Transverse colon (tissue), 4 donors: ENCODE results near the gene FAM43A.
A peak's percentile ranks its signal among the peaks of the same experiment; 100 is the strongest.

Experiments used
- EP300 ChIP-seq: sonication (generic); formaldehyde crosslinking; IDR thresholded peaks from one replicate; pipeline ENCODE4 v1.6.1; 2017; ENCODE audit warnings: antibody characterized with exemption, low read depth
- POLR2A ChIP-seq: fragments of 450-650 bp; IDR thresholded peaks from one replicate; pipeline ENCODE4 v1.6.1; 2016; ENCODE audit warnings: antibody characterized with exemption, mild to moderate bottlenecking, moderate library complexity
- POLR2AphosphoS5 ChIP-seq, 3 donors: sonication (generic); formaldehyde crosslinking; IDR thresholded peaks; one replicate each; pipeline ENCODE4 v1.6.1; 2016; ENCODE audit warnings: antibody characterized with exemption in 3 of 3
- TF ChIP-seq, protein P1 (sequence below), 5 experiments: fragments of 200-600 bp in 3 of 5; fragments of 450-650 bp in 2 of 5; sonication (generic) in 3 of 5; IDR thresholded peaks; 1 replicate in 2 of 5; 2 replicates in 3 of 5; pipeline ENCODE4 v1.5.1; 2016 to 2017; ENCODE audit warnings: antibody characterized with exemption in 5 of 5, inconsistent platforms in 3 of 5, mild to moderate bottlenecking in 2 of 5, moderate library complexity in 1 of 5

DNA sequence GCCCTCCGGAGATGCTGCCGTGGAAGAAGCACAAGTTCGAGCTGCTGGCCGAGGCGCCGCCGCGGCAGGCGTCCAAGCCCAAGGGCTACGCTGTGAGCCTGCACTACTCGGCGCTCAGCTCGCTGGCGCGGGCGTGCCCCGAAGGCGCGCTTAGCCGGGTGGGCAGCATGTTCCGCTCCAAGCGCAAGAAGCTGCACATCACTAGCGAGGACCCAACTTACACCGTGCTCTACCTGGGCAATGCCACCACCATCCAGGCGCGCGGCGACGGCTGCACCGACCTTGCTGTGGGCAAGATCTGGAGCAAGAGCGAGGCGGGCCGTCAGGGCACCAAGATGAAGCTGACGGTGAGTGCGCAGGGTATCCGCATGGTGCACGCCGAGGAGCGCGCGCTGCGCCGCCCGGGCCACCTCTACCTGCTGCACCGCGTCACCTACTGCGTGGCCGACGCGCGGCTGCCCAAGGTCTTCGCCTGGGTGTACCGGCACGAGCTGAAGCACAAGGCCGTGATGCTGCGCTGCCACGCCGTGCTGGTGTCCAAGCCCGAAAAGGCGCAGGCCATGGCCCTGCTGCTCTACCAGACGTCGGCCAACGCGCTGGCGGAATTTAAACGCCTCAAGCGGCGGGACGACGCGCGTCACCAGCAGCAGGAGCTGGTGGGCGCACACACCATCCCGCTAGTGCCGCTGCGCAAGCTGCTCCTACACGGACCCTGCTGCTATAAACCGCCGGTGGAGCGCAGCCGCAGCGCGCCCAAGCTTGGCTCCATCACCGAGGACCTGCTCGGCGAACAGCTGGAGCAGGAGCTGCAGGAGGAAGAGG is 1.3 kb downstream of the FAM43A start:
- peak in 1 of 3 donors; percentile 22 for TF ChIP-seq POLR2AphosphoS5 (IDR thresholded peaks at IDR 0.05)
- TF ChIP-seq, protein P1, sequence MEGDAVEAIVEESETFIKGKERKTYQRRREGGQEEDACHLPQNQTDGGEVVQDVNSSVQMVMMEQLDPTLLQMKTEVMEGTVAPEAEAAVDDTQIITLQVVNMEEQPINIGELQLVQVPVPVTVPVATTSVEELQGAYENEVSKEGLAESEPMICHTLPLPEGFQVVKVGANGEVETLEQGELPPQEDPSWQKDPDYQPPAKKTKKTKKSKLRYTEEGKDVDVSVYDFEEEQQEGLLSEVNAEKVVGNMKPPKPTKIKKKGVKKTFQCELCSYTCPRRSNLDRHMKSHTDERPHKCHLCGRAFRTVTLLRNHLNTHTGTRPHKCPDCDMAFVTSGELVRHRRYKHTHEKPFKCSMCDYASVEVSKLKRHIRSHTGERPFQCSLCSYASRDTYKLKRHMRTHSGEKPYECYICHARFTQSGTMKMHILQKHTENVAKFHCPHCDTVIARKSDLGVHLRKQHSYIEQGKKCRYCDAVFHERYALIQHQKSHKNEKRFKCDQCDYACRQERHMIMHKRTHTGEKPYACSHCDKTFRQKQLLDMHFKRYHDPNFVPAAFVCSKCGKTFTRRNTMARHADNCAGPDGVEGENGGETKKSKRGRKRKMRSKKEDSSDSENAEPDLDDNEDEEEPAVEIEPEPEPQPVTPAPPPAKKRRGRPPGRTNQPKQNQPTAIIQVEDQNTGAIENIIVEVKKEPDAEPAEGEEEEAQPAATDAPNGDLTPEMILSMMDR (IDR thresholded peaks at IDR 0.05), result no peak
- no peak for TF ChIP-seq POLR2A
- TF ChIP-seq EP300, result no peak
